ENCODE data around the gene HOXB4. TPM values are rescaled to one million over a fixed set of nuclear protein-coding genes. Genes with fewer than 3 reads are reported as not detected.
A peak's percentile ranks its signal among the peaks of the same experiment; 100 is the strongest.

Gene HOXB4
- total RNA-seq, 1 donor from 2014 or later: 5.8 TPM

DNA sequence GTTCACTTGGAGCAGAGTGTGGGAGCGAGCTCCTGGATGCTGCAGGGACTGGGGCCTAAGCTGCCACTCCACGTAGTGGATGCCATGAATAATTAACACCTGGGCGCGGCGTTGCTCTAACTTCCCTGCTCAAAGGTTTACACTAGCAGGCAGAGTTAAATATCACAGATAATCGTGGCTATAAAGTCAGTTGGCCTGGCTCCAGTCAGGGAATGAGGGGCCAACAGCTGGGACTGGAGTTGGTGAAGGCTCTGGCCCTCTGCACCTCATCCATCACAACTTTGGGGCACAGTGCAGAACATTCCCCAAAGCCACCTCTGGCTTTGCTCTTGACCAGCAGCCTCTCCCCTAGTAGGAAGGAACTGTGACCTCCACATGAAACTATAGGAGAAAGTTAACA lies 10.9 kb downstream of the HOXB4 start:
- Histone ChIP-seq H3K4me3 (no peak overlapping the region), H3K36me3 (no peaks in the 10 kb centered on the region), H3K27me3 (ENCODE audit: low read depth) (peaks cover 80% of the 10 kb centered on the region), H3K4me1 (peaks cover 37% of the 10 kb centered on the region), H3K9me3 (no peaks in the 10 kb centered on the region), H3K27ac (peak overlapping the region; percentile 49)
- intact Hi-C loops (cut with DNase I): no loop called here
- TF ChIP-seq, protein P1, sequence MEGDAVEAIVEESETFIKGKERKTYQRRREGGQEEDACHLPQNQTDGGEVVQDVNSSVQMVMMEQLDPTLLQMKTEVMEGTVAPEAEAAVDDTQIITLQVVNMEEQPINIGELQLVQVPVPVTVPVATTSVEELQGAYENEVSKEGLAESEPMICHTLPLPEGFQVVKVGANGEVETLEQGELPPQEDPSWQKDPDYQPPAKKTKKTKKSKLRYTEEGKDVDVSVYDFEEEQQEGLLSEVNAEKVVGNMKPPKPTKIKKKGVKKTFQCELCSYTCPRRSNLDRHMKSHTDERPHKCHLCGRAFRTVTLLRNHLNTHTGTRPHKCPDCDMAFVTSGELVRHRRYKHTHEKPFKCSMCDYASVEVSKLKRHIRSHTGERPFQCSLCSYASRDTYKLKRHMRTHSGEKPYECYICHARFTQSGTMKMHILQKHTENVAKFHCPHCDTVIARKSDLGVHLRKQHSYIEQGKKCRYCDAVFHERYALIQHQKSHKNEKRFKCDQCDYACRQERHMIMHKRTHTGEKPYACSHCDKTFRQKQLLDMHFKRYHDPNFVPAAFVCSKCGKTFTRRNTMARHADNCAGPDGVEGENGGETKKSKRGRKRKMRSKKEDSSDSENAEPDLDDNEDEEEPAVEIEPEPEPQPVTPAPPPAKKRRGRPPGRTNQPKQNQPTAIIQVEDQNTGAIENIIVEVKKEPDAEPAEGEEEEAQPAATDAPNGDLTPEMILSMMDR (IDR thresholded peaks at IDR 0.05): no peak
- DNase-seq (no peak), ATAC-seq (no peak)

DNA sequence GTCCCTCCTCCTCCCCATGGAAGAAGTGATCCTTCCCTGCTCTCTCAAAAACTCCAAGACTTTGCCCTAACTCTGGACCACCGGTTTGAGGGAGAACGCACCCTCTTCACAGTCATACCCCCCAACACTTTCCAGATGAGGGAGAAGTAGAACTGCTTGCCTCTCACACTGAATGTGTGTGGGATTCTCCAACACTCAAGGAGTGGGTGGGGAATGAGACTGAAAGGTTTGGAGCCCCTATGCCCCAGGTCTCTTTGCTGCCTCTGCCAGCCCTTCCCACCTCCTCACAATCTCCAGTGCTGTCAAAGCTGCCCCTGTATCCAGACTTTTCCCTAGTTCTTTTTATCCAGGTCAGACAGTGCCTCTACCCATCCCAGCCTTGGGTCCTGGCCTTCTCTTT lies 11.4 kb downstream of the HOXB4 start:
- DNase-seq (no peak), ATAC-seq (no peak)
- H3K27me3 ChIP-seq (ENCODE audit: low read depth): peaks cover 80% of the 10 kb centered on the region
- TF ChIP-seq, protein P1 (IDR thresholded peaks at IDR 0.05): no peak
- H3K4me1 ChIP-seq: peaks cover 42% of the 10 kb centered on the region
- no peaks in the 10 kb centered on the region for H3K36me3 ChIP-seq
- no peak overlapping the region for H3K27ac ChIP-seq
- H3K9me3 ChIP-seq: no peaks in the 10 kb centered on the region
- intact Hi-C loops (cut with DNase I): no loop called here
- no peak overlapping the region for H3K4me3 ChIP-seq

DNA sequence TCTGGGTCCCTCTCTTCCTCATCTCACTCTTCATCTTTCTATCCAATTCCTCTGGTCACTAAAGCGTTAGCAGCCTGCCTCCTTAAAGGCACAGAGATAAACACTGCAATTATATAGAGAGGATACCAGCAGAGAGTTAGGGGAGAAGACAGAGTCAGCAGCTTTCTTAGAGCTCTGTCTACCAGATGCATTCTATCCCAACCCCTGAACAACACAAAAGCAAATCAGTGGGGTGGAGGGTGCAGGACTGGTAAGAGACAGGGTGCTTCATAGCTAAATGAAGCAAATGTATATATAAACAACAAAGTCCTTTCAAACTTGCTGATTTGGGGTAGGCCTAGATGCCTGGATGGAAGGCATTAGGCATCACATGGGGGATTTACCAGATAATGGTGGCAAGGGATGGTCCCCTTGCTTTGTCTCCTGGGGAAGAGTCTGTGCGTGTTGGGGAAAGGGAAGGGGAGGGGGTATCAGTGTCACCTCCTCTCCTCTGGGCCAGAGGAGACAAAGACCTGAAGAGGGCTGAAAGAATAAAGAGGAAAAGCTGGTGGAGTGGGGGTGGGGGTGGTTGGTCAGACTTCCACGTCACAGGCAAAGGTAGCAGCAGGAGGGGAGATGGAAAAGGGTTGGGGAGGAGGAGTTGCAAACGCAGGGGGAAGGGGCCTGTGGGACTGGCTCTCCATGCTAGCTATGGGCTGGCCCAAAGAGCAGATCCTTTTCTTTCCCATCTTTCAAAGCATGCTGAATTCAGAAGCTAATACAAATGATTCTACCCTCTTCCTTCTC lies 12.0 kb downstream of the HOXB4 start:
- Histone ChIP-seq H3K36me3 (no peaks in the 10 kb centered on the region), H3K4me3 (no peak overlapping the region), H3K4me1 (peaks cover 47% of the 10 kb centered on the region), H3K9me3 (no peaks in the 10 kb centered on the region), H3K27me3 (ENCODE audit: low read depth) (peaks cover 77% of the 10 kb centered on the region), H3K27ac (no peak overlapping the region)
- DNase-seq: no peak
- intact Hi-C loops (cut with DNase I): no loop called here
- TF ChIP-seq, protein P1 (IDR thresholded peaks at IDR 0.05): no peak
- no peak for ATAC-seq

DNA sequence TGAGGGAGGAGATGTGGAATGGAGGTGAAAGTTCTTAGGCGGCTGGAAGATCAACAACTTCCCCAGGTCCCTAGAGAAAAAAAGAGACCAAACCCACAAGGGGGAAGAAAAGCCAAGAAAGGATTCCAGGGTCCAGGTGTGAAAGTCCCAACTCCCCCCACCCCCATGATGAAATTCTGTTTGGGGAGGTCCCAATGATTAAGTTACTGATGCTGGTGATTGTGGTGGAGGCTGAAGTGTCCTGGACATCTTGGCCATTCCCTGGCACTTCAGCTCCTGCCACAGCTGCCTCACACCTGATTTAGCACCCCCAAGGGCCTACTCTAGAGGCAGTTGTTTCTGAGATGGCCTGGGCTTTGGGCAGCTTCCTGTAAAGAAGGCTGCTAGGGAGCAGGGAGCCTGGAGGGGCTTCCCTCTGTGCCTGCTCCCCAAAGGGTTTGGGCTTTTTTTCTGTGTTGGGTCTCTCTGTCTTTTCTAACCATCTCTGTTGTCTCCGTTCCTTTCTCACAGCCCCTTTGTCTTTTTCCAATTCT lies 13.1 kb downstream of the HOXB4 start:
- TF ChIP-seq, protein P1 (IDR thresholded peaks at IDR 0.05): no peak
- no peak for ATAC-seq
- Histone ChIP-seq H3K27ac (peak overlapping the region; percentile 65), H3K4me1 (peaks cover 47% of the 10 kb centered on the region), H3K9me3 (no peaks in the 10 kb centered on the region), H3K36me3 (no peaks in the 10 kb centered on the region), H3K27me3 (ENCODE audit: low read depth) (peaks cover 67% of the 10 kb centered on the region), H3K4me3 (peak overlapping the region; percentile 39)
- DNase-seq: no peak
- intact Hi-C loops (cut with DNase I): no loop called here

DNA sequence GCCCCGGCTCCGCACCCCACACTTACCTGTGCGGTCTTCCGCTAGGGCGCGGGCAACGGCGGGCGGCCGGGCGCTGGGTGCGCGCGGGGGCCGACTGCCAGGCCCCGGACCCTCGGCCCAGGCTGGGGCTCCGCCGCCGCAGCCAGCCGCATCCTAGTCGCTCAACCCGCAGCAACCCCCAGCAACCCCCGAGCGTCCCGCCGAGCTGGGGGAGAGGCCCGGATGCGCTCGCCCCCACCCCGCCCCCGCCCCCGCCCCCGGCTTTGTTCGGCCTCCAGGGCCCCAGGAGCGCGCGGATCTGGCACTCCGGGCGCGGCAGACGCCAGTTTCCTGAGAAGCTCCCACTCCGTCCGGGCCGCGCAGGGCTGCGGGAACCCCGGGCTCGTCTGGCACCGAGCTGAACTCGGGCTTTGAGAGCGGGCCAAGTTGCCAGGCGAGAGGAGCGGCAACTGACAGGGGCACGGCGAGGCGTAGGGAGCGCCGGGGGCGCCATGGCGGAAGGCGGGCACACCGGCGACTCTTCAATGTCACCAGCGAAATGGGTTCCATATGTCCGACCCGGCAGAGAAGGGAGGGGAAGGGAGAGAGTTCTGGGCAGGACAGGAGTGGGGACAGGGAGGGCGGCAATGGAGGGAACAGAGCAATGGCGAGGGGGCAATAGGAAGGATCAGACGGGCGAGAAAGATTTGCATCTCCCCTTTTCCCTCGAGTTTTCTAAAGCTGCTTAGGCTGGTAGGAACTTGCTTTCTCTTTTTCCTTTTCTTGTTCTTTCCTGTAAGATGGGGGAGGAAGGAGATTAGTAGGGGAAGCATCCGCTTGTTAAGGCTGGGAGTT lies 13.7 kb downstream of the HOXB4 start:
- Histone ChIP-seq H3K9me3 (no peaks in the 10 kb centered on the region), H3K27me3 (ENCODE audit: low read depth) (peaks cover 60% of the 10 kb centered on the region), H3K4me3 (peak overlapping the region; percentile 39), H3K27ac (peak overlapping the region; percentile 65), H3K4me1 (peaks cover 52% of the 10 kb centered on the region), H3K36me3 (no peaks in the 10 kb centered on the region)
- TF ChIP-seq, protein P1 (IDR thresholded peaks at IDR 0.05): no peak
- DNase-seq (no peak), ATAC-seq (peak; percentile 25 to 31)
- intact Hi-C loops (cut with DNase I): no loop called here
